ENCODE results near the gene CABCOCO1.
A peak's percentile ranks its signal among the peaks of the same experiment; 100 is the strongest.
"Not testable (repeated sequence)": the region's sequence is repeated elsewhere in the genome, so short reads cannot be mapped to it uniquely, and the experiment has no call there.

Gene CABCOCO1

GRCh38 chr10:61643316-61643751 is 19.4 kb upstream of the CABCOCO1 start:
- DNase-seq (ENCODE audit: low spot score), result peak; percentile 21

- no peak for DNase-seq (ENCODE audit: low spot score)
Measured at GRCh38 chr10:61653699-61654098, 9.0 kb upstream of the CABCOCO1 start.

- peak; percentile 10 for DNase-seq (ENCODE audit: low spot score)
Measured at GRCh38 chr10:61655335-61655851, 7.3 kb upstream of the CABCOCO1 start.

GRCh38 chr10:61663466-61663865 is 737 bp downstream of the CABCOCO1 start:
- no peak for DNase-seq (ENCODE audit: low spot score)

GRCh38 chr10:61664985-61665384 is 2.3 kb downstream of the CABCOCO1 start:
- no peak for DNase-seq (ENCODE audit: low spot score)

GRCh38 chr10:61669161-61669725 is 6.5 kb downstream of the CABCOCO1 start:
- no peak for DNase-seq (ENCODE audit: low spot score)

- DNase-seq (ENCODE audit: low spot score), result no peak
Measured at GRCh38 chr10:61669849-61670248, 7.1 kb downstream of the CABCOCO1 start.

- DNase-seq (ENCODE audit: low spot score), result no peak
Measured at GRCh38 chr10:61673360-61673759, 10.6 kb downstream of the CABCOCO1 start.

GRCh38 chr10:61682323-61682722 is 19.6 kb downstream of the CABCOCO1 start:
- no peak for DNase-seq (ENCODE audit: low spot score)

- DNase-seq (ENCODE audit: low spot score), result no peak
Measured at GRCh38 chr10:61683319-61683718, 20.6 kb downstream of the CABCOCO1 start.

- no peak for DNase-seq (ENCODE audit: low spot score)
Measured at GRCh38 chr10:61684894-61685507, 22.3 kb downstream of the CABCOCO1 start.

GRCh38 chr10:61688551-61689308 is 26.0 kb downstream of the CABCOCO1 start:
- no peak for DNase-seq (ENCODE audit: low spot score)

- not testable (repeated sequence) for DNase-seq (ENCODE audit: low spot score)
Measured at GRCh38 chr10:61691667-61692066, 28.9 kb downstream of the CABCOCO1 start.

- DNase-seq (ENCODE audit: low spot score), result no peak
Measured at GRCh38 chr10:61692447-61693010, 29.8 kb downstream of the CABCOCO1 start.

GRCh38 chr10:61698968-61699655 is 36.4 kb downstream of the CABCOCO1 start:
- no peak for DNase-seq (ENCODE audit: low spot score)

- DNase-seq (ENCODE audit: low spot score), result no peak
Measured at GRCh38 chr10:61701055-61701705, 38.5 kb downstream of the CABCOCO1 start.

GRCh38 chr10:61701706-61702105 is 39.0 kb downstream of the CABCOCO1 start:
- no peak for DNase-seq (ENCODE audit: low spot score)

- DNase-seq (ENCODE audit: low spot score), result no peak
Measured at GRCh38 chr10:61702584-61702983, 39.9 kb downstream of the CABCOCO1 start.

GRCh38 chr10:61705022-61705613 is 42.4 kb downstream of the CABCOCO1 start:
- DNase-seq (ENCODE audit: low spot score), result no peak

- DNase-seq (ENCODE audit: low spot score), result no peak
Measured at GRCh38 chr10:61708846-61709245, 46.1 kb downstream of the CABCOCO1 start.

- not testable (repeated sequence) for DNase-seq (ENCODE audit: low spot score)
Measured at GRCh38 chr10:61712105-61712504, 49.4 kb downstream of the CABCOCO1 start.
